HG02678 (cell line): ENCODE measurements around the gene PRRT2.

Experiments used
- ATAC-seq: cut with Tn5 transposase; IDR thresholded peaks from one replicate; pipeline ENCODE4 v1.9.1; 2021; ENCODE audit warnings: mild to moderate bottlenecking, moderate library complexity; ENCODE audit not compliant: unreplicated experiment

Gene PRRT2

GRCh38 chr16:29860218-29860617, 48.2 kb downstream of the PRRT2 start:
- ATAC-seq, result no peak

- peak; percentile 2 for ATAC-seq
These were observed 50.4 kb downstream of the PRRT2 start for GRCh38 chr16:29862383-29862883.

- ATAC-seq, result peak; percentile 95
These were observed 51.1 kb downstream of the PRRT2 start, which contains the start of gene CDIPT for GRCh38 chr16:29862884-29863668. CDIPT (minus strand) TSS chr16:29863226; CDS start chr16:29862857, 369 bp downstream.

- ATAC-seq, result no peak
These were observed 51.6 kb downstream of the PRRT2 start for GRCh38 chr16:29863669-29863984.

GRCh38 chr16:29864205-29864604, 52.2 kb downstream of the PRRT2 start:
- no peak for ATAC-seq
